Osteocyte (in vitro differentiated cells): Measurements from ENCODE around the gene STRIP1. TPM values are rescaled to one million over a fixed set of nuclear protein-coding genes. Genes with fewer than 3 reads are reported as not detected.

Experiments used
- DNase-seq: peaks from one replicate; pipeline ENCODE4 v3.0.0; 2021; ENCODE audit warnings: mixed read lengths; ENCODE audit not compliant: unreplicated experiment; ENCODE audit errors: extremely low spot score
- H3K27ac Mint-ChIP-seq: one replicate; pipeline ENCODE4 v1.8.0; 2021; ENCODE audit warnings: mild to moderate bottlenecking, mixed read lengths; ENCODE audit not compliant: unreplicated experiment
- H3K27me3 Mint-ChIP-seq: one replicate; pipeline ENCODE4 v1.8.0; 2021; ENCODE audit warnings: mixed read lengths; ENCODE audit not compliant: unreplicated experiment
- H3K36me3 Mint-ChIP-seq: one replicate; pipeline ENCODE4 v1.8.0; 2021; ENCODE audit warnings: mixed read lengths; ENCODE audit not compliant: unreplicated experiment
- H3K4me1 Mint-ChIP-seq: one replicate; pipeline ENCODE4 v1.8.0; 2021; ENCODE audit warnings: mixed read lengths; ENCODE audit not compliant: unreplicated experiment
- H3K4me3 Mint-ChIP-seq: one replicate; pipeline ENCODE4 v1.8.0; 2021; ENCODE audit warnings: mild to moderate bottlenecking, moderate library complexity, mixed read lengths; ENCODE audit not compliant: unreplicated experiment
- H3K9me3 Mint-ChIP-seq: one replicate; pipeline ENCODE4 v1.8.0; 2021; ENCODE audit warnings: mixed read lengths; ENCODE audit not compliant: unreplicated experiment
- CTCF ChIP-seq: fragments of 200-600 bp; sonication (generic); IDR thresholded peaks from 2 replicates; pipeline ENCODE4 v1.5.0; 2021; ENCODE audit warnings: antibody characterized with exemption, mild to moderate bottlenecking, moderate library complexity
- total RNA-seq: library from RNA; stranded (reverse); gene quantifications from 2 replicates; pipeline ENCODE4 v1.2.1, GENCODE V29; 2021

The STRIP1 gene
- total RNA-seq, 1 donor from 2014 or later: 55.7 TPM

GRCh38 chr1:110102081-110102480, 67.7 kb downstream of the STRIP1 start:
- Mint-ChIP-seq H3K4me3 (no peak overlapping the region), H3K9me3 (no peaks in the 10 kb centered on the region), H3K27ac (peak overlapping the region; percentile 19), H3K36me3 (no peaks in the 10 kb centered on the region), H3K27me3 (no peaks in the 10 kb centered on the region), H3K4me1 (peaks cover 20% of the 10 kb centered on the region)
- DNase-seq: no peak
- no peak for TF ChIP-seq CTCF

Other genes starting within 250 kb of the STRIP1 start
- 27.9 and 36.2 TPM in 2 replicates for gene CSF1, start 123.8 kb upstream of the STRIP1 start, total RNA-seq
- gene AHCYL1, start 49.9 kb upstream of the STRIP1 start, total RNA-seq: 77.0 and 79.3 TPM in 2 replicates
- not detected in 2 replicates for gene ALX3, start 36.0 kb downstream of the STRIP1 start, total RNA-seq
- gene UBL4B, start 77.8 kb downstream of the STRIP1 start, total RNA-seq: not detected in 2 replicates
- 1.5 and 1.6 TPM in 2 replicates for gene SLC6A17, start 115.9 kb downstream of the STRIP1 start, total RNA-seq
- 1.1 and 2.0 TPM in 2 replicates for gene KCNC4, start 175.7 kb downstream of the STRIP1 start, total RNA-seq